Ectodermal cell (in vitro differentiated cells): ENCODE data around the gene ZNF649.
"Not testable (repeated sequence)": the region's sequence is repeated elsewhere in the genome, so short reads cannot be mapped to it uniquely, and the experiment has no call there.

Experiments used
- H3K27ac ChIP-seq: 2 replicates; pipeline ENCODE4 v1.7.0; 2013; ENCODE audit warnings: mild to moderate bottlenecking, low read depth, low read length; ENCODE audit not compliant: insufficient read depth, poor library complexity, severe bottlenecking
- H3K27me3 ChIP-seq: 2 replicates; pipeline ENCODE4 v1.7.0; 2013; ENCODE audit warnings: mild to moderate bottlenecking, low read length; ENCODE audit not compliant: insufficient read depth, control insufficient read depth, poor library complexity, severe bottlenecking
- H3K36me3 ChIP-seq: one replicate; pipeline ENCODE4 v1.7.0; 2013; ENCODE audit warnings: low read length; ENCODE audit not compliant: control insufficient read depth, insufficient read depth
- H3K4me1 ChIP-seq: one replicate; pipeline ENCODE4 v1.7.0; 2013; ENCODE audit warnings: low read length; ENCODE audit not compliant: control insufficient read depth, insufficient read depth
- H3K4me3 ChIP-seq: 2 replicates; pipeline ENCODE4 v1.7.0; 2013; ENCODE audit warnings: low read depth, low read length, control low read depth; ENCODE audit not compliant: insufficient read depth
- H3K9me3 ChIP-seq: 2 replicates; pipeline ENCODE4 v1.7.0; 2013; ENCODE audit warnings: mild to moderate bottlenecking, low read length, moderate library complexity; ENCODE audit not compliant: control insufficient read depth
- WGBS, 2 experiments: methylation state at CpG; one replicate each; pipeline ENCODE4 v1.1.7; 2013; ENCODE audit warnings: missing lambda C conversion rate in 2 of 2; 5-methylcytosine and 5-hydroxymethylcytosine counted together

ZNF649 gene

DNA sequence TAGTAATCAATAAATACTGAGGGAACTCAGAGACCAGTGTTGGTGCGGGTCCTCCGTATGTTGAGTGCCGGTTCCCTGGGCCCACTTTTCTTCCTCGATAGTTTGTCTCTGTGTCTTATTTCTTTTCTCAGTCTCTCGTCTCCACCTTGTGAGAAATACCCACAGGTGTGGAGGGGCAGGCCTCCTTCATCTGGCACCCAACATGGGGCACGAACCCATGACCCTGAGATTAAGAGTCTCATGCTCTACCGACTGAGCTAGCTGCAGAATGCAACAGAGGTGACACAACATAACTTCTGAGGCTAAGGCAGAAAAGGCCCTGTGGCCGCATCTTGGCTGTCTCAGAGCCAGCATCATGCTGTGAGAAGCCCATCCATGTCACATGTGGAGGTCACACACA lies 17.1 kb upstream of the ZNF649 start:
- no peak overlapping the region for H3K27ac ChIP-seq
- H3K4me3 ChIP-seq: no peak overlapping the region
- H3K4me1 ChIP-seq: no peaks in the 10 kb centered on the region
- no peaks in the 10 kb centered on the region for H3K36me3 ChIP-seq
- 87 to 89% methylated on average over 8 of the region's 8 CpGs for WGBS, 2 experiments
- H3K27me3 ChIP-seq: no peaks in the 10 kb centered on the region
- H3K9me3 ChIP-seq: peaks cover 7% of the 10 kb centered on the region

DNA sequence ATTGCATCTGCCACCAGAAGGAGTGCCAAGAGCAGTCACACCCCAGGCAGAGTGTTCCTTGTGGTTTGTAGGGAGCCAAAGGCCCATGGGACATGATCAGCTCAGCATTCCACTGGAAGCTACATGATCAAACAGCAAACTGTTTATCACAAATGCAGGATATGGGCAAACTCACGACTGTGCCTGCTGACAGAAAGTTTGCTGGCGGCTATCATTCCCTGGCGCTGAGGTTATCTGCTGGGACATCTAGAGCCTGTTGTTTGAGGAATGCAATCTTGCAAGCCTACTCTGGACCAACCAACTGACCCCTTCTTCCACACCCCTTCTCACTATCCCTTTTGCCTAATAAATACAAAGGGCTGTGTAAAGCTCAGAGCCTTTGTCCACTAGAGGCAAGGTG lies 14.8 kb upstream of the ZNF649 start:
- Histone ChIP-seq H3K4me1 (no peaks in the 10 kb centered on the region), H3K27me3 (no peaks in the 10 kb centered on the region), H3K9me3 (peaks cover 18% of the 10 kb centered on the region), H3K36me3 (no peaks in the 10 kb centered on the region), H3K4me3 (no peak overlapping the region), H3K27ac (no peak overlapping the region)
- 84 to 87% methylated on average over 3 of the region's 3 CpGs for WGBS, 2 experiments

DNA sequence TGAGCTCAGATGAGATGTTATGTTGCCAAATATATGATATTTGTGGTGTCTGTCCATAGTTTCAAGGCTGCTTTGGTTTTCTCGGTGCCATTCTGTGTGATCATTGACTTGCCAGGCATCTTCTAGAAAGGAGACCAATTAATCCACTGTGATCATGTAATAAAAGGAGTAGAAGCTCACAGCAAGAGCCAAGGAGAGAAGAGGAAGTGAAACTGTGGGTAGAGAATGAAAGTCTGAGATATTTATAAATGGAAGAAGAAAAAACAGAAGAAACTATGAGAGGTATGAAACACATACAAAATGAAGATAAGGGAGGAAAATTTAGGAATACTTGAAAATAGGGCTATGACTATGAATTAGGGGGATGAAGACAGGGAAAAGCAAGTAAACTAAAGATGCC lies 11.3 kb upstream of the ZNF649 start:
- Histone ChIP-seq H3K4me1 (no peaks in the 10 kb centered on the region), H3K9me3 (peaks cover 24% of the 10 kb centered on the region), H3K4me3 (no peak overlapping the region), H3K27me3 (no peaks in the 10 kb centered on the region), H3K27ac (no peak overlapping the region), H3K36me3 (no peaks in the 10 kb centered on the region)
- 75 to 91% methylated on average over 1 of the region's 1 CpG for WGBS, 2 experiments

GRCh38 chr19:51915324-51915867 lies 10.6 kb upstream of the ZNF649 start:
- Histone ChIP-seq H3K27me3 (no peaks in the 10 kb centered on the region), H3K27ac (no peak overlapping the region), H3K9me3 (peaks cover 24% of the 10 kb centered on the region), H3K4me3 (no peak overlapping the region), H3K36me3 (no peaks in the 10 kb centered on the region), H3K4me1 (no peaks in the 10 kb centered on the region)
- 75 to 88% methylated on average over 3 of the region's 5 CpGs for WGBS, 2 experiments

DNA sequence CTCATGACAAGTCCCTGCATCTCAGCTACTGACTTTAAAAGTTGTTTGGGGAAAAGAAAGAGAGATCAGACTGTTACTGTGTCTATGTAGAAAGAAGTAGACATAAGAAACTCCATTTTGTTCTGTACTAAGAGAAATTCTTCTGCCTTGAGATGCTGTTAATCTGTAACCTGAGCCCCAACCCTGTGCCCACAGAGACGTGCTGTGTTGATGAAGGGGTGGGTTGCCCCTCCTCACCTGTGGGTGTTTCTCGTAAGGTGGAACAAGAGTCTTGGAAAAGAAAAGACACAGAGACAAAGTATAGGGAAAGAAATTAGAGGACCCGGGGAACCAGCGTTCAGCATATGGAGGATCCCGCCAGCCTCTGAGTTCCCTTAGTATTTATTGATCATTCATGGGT lies 3.2 kb upstream of the ZNF649 start:
- H3K9me3 ChIP-seq, H3K4me3 ChIP-seq, H3K27ac ChIP-seq, H3K4me1 ChIP-seq, H3K27me3 ChIP-seq, H3K36me3 ChIP-seq: not testable (repeated sequence)
- WGBS, 2 experiments: 64 to 69% methylated on average over 4 to 5 of the region's 5 CpGs

DNA sequence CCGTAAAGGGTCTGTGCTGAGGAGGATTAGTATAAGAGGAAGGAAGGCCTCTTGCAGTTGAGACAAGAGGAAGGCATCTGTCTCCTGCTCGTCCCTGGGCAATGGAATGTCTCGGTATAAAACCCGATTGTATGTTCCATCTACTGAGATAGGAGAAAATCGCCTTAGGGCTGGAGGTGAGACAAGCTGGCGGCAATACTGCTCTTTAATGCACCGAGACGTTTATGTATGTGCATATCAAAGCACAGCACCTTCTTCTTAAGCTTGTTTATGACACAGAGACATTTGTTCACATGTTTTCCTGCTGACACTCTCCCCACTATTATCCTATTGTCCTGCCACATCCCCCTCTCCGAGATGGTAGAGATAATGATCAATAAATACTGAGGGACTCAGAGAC lies 1.3 kb upstream of the ZNF649 start:
- not testable (repeated sequence) for H3K9me3 ChIP-seq, H3K27ac ChIP-seq
- 69 to 71% methylated on average over 9 of the region's 9 CpGs for WGBS, 2 experiments

DNA sequence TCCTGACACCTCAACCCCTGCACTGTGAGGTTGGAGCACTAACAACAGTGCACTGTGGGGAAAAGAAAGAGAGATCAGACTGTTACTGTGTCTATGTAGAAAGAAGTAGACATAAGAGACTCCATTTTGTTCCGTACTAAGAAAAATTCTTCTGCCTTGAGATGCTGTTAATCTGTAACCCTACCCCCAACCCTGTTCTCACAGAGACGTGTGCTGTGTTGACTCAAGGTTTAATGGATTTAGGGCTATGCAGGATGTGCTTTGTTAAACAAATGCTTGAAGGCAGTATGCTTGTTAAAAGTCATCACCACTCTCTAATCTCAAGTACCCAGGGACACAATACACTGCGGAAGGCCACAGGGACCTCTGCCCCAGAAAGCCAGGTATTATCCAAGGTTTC lies 822 bp upstream of the ZNF649 start:
- not testable (repeated sequence) for H3K9me3 ChIP-seq, H3K27ac ChIP-seq, H3K4me1 ChIP-seq, H3K4me3 ChIP-seq, H3K27me3 ChIP-seq
- 67 to 88% methylated on average over 1 to 2 of the region's 3 CpGs for WGBS, 2 experiments
- peaks cover 15% of the 10 kb centered on the region for H3K36me3 ChIP-seq

More for the DNA sequence above, 1.3 kb upstream of the ZNF649 start:
- peaks cover 10% of the 10 kb centered on the region for H3K36me3 ChIP-seq
- H3K4me1 ChIP-seq, H3K4me3 ChIP-seq, H3K27me3 ChIP-seq: not testable (repeated sequence)

DNA sequence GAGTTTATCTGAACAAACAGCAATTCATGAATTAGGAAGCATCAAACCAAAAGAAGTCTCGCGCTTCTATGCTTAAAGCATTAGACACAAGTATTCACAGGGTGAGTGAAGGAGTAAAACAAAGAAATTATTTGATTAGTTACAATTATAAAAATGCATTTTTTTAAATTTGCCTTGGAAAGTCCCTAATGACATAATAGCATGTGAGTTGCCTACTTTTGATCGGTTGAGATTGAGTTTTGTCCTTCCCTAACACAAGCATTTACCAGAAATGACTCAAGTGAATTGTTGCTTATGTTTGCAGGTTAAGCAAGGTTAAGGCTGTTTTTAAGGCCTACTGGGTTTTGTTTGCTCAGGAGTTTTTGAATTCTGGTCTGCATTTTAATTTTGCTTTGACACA lies 389 bp upstream of the ZNF649 start:
- peak overlapping the region; percentile 91 for H3K4me3 ChIP-seq
- 40 to 62% methylated on average over 1 to 3 of the region's 3 CpGs for WGBS, 2 experiments
- no peak overlapping the region for H3K27ac ChIP-seq
- no peaks in the 10 kb centered on the region for H3K9me3 ChIP-seq
- H3K4me1 ChIP-seq: no peaks in the 10 kb centered on the region
- H3K27me3 ChIP-seq: no peaks in the 10 kb centered on the region
- peaks cover 19% of the 10 kb centered on the region for H3K36me3 ChIP-seq

DNA sequence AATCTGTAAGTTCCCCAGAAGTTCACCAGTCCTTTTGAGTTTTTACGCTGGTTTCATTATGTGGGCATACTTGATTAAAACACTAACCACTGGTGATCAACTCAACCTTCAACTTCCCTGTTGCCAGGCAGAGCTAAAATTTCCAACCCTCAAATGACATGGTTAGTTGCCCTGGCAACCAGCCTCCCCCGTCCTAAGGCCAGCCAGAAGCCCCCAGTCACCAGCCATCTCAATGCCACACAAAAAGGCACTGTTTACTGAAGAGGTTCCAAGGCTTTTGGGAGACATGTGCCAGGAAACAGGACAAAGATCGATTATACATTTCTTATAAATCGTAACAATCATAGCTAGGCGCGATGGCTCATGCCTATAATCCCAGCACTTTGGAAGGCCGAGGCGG lies 1.6 kb downstream of the ZNF649 start:
- H3K27ac ChIP-seq: no peak overlapping the region
- peak overlapping the region; percentile 91 for H3K4me3 ChIP-seq
- H3K36me3 ChIP-seq: peaks cover 38% of the 10 kb centered on the region
- no peaks in the 10 kb centered on the region for H3K4me1 ChIP-seq
- no peaks in the 10 kb centered on the region for H3K27me3 ChIP-seq
- WGBS, 2 experiments: 81% methylated on average over 8 of the region's 8 CpGs
- no peaks in the 10 kb centered on the region for H3K9me3 ChIP-seq

- Histone ChIP-seq H3K27me3 (no peaks in the 10 kb centered on the region), H3K4me1 (no peaks in the 10 kb centered on the region), H3K36me3 (peaks cover 51% of the 10 kb centered on the region), H3K27ac (no peak overlapping the region), H3K4me3 (no peak overlapping the region), H3K9me3 (no peaks in the 10 kb centered on the region)
- WGBS, 2 experiments: 87 to 90% methylated on average over 4 of the region's 4 CpGs
These were observed 3.0 kb downstream of the ZNF649 start for GRCh38 chr19:51901860-51902259.

DNA sequence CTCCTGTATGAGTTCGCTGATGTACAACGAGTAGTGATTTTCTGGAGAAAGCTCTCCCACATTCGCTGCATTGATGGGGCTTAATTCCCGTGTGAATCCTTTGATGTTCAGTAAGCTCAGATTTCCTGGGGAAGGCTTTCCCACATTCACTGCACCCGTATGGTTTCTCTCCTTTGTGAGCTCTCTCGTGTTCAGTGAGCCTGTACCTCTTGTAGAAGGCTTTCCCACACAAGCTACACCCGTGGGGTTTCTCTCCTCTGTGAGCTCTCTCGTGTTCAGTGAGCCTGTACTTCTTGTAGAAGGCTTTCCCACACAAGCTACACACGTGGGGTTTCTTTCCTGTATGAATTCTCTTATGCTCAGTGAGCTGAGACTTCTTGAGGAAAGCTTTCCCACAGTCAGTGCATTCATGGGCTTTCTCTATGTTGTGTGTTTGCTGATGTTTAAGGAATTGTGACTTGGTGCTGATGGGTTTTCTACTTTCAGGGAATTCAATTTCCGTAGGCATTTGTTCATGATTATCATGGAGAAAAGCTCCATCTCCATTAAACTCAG lies 13.5 kb downstream of the ZNF649 start:
- Histone ChIP-seq H3K4me3 (no peak overlapping the region), H3K9me3 (peaks cover 8% of the 10 kb centered on the region), H3K27ac (no peak overlapping the region), H3K4me1 (no peaks in the 10 kb centered on the region), H3K27me3 (no peaks in the 10 kb centered on the region), H3K36me3 (peaks cover 74% of the 10 kb centered on the region)
- WGBS, 2 experiments: 96 to 97% methylated on average over 10 of the region's 10 CpGs
